Activated naive CD4-positive, alpha-beta T cell treated with anti-CD3 and anti-CD28 coated beads, Interleukin-2, amount 50 U/mL, for 16 hours (primary cell): Measurements from ENCODE around the gene NHLRC3.
"Not testable (repeated sequence)": the region's sequence is repeated elsewhere in the genome, so short reads cannot be mapped to it uniquely, and the experiment has no call there.

Experiments
- DNase-seq: peaks from one replicate; pipeline ENCODE4 v3.0.0-alpha.2; 2020

The NHLRC3 gene

GRCh38 chr13:39047560-39047959 is 9.3 kb downstream of the NHLRC3 start:
- no peak for DNase-seq

DNA sequence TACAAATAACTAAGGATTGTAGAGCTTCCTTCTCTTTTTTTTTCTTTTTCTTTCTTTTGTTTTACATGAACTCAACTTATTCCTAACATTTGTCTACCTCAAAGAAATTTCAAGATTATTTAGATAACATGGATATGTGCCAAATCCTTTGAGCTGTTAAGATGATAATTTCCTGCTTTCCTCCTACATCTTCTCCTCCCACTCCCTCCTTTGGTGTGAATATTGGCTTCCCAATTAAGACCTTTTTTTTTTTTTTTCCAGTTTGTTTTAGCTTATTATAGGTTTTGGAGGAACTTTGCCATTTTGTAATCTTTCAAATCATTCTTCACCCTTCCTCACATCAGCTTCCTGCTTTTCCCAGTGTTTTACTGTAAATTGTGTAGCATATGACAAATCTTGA is 10.6 kb downstream of the NHLRC3 start:
- no peak for DNase-seq

- DNase-seq: no peak
Observed at GRCh38 chr13:39049274-39049673, 11.0 kb downstream of the NHLRC3 start.

DNA sequence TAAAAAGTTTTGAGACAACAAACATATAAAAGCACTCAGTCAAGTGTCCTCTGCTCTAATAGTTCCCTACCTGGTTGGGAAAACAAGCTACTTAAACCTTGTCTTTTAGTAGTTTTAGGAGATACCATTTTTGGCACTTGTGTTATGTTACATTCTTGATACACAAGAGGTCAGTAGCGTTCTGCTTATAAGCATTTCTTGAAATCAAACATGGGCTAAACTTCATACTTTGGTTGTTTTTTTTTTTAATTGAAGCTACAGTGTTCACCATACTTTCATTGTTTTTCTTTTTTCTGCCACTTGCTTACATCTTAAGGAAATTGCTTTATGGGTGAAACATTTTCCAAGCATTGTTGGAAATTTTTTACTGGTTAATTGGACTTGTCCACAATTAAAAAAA is 12.9 kb downstream of the NHLRC3 start:
- no peak for DNase-seq

DNA sequence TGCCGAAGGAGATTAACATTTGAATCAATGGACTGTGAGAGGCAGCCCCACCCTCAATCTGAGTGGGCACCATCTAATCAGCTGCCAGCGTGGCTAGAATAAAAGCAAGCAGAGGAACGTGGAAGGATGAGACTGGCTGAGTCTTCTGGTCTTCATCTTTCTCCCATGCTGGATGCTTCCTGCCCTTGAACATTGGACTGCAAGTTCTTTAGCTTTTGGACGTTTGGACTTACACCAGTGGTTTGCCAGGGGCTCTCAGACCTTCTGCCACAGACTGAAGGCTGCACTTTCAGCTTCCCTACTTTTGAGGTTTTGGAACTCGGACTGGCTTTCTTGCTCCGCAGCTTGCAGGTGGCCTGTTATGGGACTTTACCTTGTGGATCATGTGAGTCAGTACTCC is 14.7 kb downstream of the NHLRC3 start:
- DNase-seq: no peak

DNA sequence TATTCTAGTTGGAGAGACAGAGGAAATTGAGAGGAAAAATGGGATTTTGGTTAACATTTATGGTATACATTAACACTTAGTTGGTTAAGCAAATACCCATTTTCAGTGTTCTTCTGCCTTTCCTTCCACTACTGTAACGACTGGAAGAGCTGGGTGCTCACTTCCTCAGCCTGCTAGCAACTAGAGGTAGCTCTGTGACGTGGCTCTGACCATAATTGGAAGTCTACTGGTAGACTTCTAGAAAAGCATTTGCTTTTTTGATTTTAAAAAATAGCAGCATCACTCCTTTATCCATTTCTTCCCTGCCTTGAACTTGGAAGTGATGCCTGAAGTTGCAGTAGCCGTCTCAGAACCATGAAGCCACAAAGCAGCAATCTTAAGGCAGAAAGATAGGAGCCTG is 15.9 kb downstream of the NHLRC3 start:
- DNase-seq: no peak

DNA sequence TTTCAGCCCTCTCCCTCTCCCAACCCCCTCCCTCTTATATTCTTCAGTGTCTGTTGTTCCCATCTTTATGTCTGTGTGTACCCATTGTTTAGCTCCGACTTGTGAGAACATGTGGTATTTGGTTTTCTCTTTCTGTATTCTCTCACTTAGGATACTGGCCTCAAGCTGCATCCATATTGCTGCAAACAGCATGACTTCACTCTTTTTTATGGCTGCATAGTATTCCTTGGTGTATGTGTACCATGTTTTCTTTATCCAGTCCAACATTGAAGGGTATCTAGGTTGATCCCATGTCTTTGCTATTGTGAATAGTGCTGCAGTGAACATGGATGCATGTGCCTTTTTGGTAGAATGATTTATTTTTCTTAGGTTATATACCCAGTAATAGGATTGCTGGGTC is 17.8 kb downstream of the NHLRC3 start:
- no peak for DNase-seq

GRCh38 chr13:39058040-39058439 is 19.8 kb downstream of the NHLRC3 start:
- DNase-seq: no peak

DNA sequence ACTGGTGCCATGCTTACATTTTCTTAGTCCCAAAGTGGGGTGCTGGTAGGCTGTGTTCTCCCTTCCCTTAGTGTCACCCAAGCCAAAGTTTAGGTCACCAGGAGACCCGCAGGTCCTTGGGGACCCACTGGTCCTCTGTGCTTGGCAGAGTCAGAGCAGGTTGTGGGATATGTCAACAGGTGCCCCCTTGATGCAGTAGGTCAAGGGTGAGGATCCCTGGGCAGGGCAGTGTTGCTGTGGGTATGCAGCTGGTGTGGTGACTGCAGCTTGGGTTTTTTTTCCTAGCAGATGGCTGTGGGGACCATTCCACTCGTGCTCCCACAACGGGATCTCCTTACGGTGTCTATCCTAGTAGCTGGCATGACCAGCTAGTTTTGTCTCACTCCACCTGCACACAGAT is 23.7 kb downstream of the NHLRC3 start:
- no peak for DNase-seq

- no peak for DNase-seq
Observed at GRCh38 chr13:39072842-39073241, 34.6 kb downstream of the NHLRC3 start.

DNA sequence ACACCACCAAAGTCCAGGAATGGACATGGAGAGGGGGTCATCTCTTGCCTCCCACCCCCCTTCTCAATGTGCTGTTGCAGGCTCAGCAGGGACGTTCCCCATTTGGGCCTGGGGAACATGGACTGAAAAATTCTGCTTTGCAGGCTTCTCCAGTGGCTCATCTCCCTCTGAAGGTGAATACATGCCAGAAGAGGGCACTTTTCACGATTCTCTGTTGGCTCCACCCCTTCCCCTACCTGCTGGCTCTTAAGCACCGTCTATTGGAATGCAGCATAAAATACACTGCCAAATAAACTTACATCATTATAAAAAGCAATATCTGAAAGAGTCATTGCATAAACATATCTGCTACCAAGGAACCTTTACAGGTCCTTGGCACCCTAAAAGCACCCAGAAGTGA is 35.7 kb downstream of the NHLRC3 start:
- no peak for DNase-seq

GRCh38 chr13:39086251-39086945 is 48.1 kb downstream of the NHLRC3 start:
- DNase-seq: not testable (repeated sequence)

- no peak for DNase-seq
Observed at GRCh38 chr13:39091586-39091985, 53.3 kb downstream of the NHLRC3 start.

- no peak for DNase-seq
Observed at GRCh38 chr13:39095500-39095899, 57.2 kb downstream of the NHLRC3 start.

- no peak for DNase-seq
Observed at GRCh38 chr13:39099231-39099630, 61.0 kb downstream of the NHLRC3 start.
